IPS-18a (cell line): ENCODE measurements around the gene PRKCG.

ENCODE experiments used
- H3K27ac ChIP-seq: one replicate; pipeline ENCODE4 v1.5.1; 2013; ENCODE audit warnings: low read length
- H3K27me3 ChIP-seq: one replicate; pipeline ENCODE4 v1.6.1; 2013; ENCODE audit warnings: mild to moderate bottlenecking, low read length; ENCODE audit not compliant: control insufficient read depth, insufficient read depth
- H3K36me3 ChIP-seq: one replicate; pipeline ENCODE4 v1.6.1; 2013; ENCODE audit warnings: low read depth, low read length; ENCODE audit not compliant: control insufficient read depth
- H3K4me1 ChIP-seq: one replicate; pipeline ENCODE4 v1.6.1; 2013; ENCODE audit warnings: low read depth, low read length; ENCODE audit not compliant: control insufficient read depth
- H3K4me3 ChIP-seq: one replicate; pipeline ENCODE4 v1.5.1; 2013; ENCODE audit warnings: low read length
- H3K9ac ChIP-seq: one replicate; pipeline ENCODE4 v1.6.1; 2013; ENCODE audit warnings: mild to moderate bottlenecking, low read length, moderate library complexity
- H3K9me3 ChIP-seq: one replicate; pipeline ENCODE4 v1.6.1; 2013; ENCODE audit warnings: low read depth, low read length; ENCODE audit not compliant: control insufficient read depth

PRKCG gene

DNA sequence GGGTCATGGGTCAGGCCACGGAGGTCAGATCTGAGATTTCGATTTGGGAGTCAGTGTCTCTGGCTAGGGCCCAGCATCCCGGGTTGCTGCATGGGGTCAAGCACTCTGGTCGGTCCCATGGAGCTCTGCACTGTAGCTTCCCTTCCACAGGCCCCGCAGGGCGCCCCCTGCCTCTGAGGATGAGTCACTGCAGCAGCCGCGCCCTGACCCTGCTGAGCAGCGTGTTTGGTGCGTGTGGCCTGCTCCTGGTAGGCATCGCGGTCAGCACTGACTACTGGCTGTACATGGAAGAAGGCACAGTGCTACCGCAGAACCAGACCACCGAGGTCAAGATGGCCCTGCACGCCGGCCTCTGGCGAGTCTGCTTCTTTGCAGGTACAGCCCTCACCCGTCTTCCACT lies 30.7 kb downstream of the PRKCG start:
- H3K9ac ChIP-seq = no peak overlapping the region
- H3K9me3 ChIP-seq = no peaks in the 10 kb centered on the region
- no peak overlapping the region for H3K27ac ChIP-seq
- H3K27me3 ChIP-seq = peaks cover 11% of the 10 kb centered on the region
- no peak overlapping the region for H3K4me3 ChIP-seq
- peaks cover 3% of the 10 kb centered on the region for H3K4me1 ChIP-seq
- peaks cover 24% of the 10 kb centered on the region for H3K36me3 ChIP-seq

DNA sequence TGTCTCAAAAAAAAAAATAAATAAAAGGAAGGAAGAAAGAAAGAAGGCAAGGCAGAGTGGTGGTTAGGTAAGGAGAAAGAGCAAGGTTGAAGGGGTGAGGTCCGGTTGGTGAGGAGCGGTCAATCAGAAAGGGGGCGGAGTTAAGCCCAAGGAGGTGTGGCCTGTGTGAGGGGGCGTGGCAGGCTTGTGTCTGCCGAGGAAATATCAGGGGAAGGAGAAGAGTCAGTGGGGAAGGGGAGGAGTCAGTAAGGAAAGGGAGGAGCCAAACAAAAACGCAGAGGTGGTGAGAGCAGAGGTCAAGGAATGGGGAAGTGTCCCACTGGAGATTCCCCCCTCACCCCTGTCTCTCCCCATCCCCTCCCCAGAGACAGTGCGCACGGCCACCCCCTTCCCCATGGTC lies 33.0 kb downstream of the PRKCG start:
- Histone ChIP-seq H3K9ac (no peak overlapping the region), H3K36me3 (peaks cover 37% of the 10 kb centered on the region), H3K9me3 (no peaks in the 10 kb centered on the region), H3K4me3 (no peak overlapping the region), H3K27me3 (peaks cover 7% of the 10 kb centered on the region), H3K4me1 (peaks cover 3% of the 10 kb centered on the region), H3K27ac (no peak overlapping the region)

- Histone ChIP-seq H3K27ac (no peak overlapping the region), H3K9me3 (no peaks in the 10 kb centered on the region), H3K4me3 (no peak overlapping the region), H3K36me3 (peaks cover 37% of the 10 kb centered on the region), H3K27me3 (peaks cover under 1% of the 10 kb centered on the region), H3K4me1 (no peaks in the 10 kb centered on the region), H3K9ac (no peak overlapping the region)
These were observed 34.0 kb downstream of the PRKCG start for GRCh38 chr19:53916004-53916403.

DNA sequence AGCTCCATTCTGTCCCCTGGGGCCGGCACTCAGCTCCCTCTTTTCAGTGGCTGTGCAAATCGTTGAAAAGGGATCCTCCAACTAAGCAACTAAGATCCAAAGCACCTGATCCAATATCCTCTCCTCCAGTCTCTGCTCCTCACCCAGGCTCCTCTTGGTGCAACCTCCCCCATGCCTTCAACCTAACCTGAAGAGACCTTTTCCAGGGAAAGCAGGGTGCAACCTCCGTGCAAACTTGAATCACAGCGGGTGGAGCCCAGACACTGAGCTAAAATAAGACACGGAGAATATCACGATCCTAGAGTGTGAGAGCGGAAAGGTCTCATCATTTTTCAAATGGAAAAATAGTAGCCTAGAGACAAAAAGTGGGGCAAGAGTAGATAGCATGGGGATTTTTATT lies 35.4 kb downstream of the PRKCG start:
- Histone ChIP-seq H3K9me3 (no peaks in the 10 kb centered on the region), H3K27me3 (no peaks in the 10 kb centered on the region), H3K36me3 (peaks cover 37% of the 10 kb centered on the region), H3K27ac (no peak overlapping the region), H3K4me1 (no peaks in the 10 kb centered on the region), H3K9ac (no peak overlapping the region), H3K4me3 (no peak overlapping the region)

- Histone ChIP-seq H3K4me1 (no peaks in the 10 kb centered on the region), H3K4me3 (no peak overlapping the region), H3K27me3 (no peaks in the 10 kb centered on the region), H3K9ac (no peak overlapping the region), H3K36me3 (peaks cover 23% of the 10 kb centered on the region), H3K27ac (no peak overlapping the region), H3K9me3 (no peaks in the 10 kb centered on the region)
These were observed 45.7 kb downstream of the PRKCG start for GRCh38 chr19:53927739-53928138.

DNA sequence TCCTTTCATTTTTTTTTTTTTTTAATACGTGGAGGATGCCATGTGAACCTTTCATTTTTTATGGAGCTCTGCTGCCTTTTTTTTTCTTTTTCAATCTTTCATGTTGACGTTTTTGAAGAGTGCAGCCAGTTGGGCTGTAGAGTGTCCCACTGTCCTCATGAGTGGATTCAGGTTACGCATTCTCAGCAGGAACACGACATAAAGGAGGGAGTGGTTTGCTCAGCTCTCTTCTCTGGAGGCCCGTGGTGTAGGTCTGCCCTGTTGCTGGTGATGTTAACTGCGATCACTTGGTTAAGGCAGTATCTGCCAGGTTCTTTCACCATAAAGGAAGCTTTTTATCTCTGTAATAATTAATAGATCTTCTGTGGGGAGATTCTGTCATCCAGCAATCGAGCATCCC lies 54.0 kb downstream of the PRKCG start:
- Histone ChIP-seq H3K36me3 (peaks cover 5% of the 10 kb centered on the region), H3K27ac (no peak overlapping the region)

GRCh38 chr19:53942001-53942786 lies 60.2 kb downstream of the PRKCG start:
- Histone ChIP-seq H3K9me3 (no peaks in the 10 kb centered on the region), H3K36me3 (no peaks in the 10 kb centered on the region), H3K4me1 (peaks cover 9% of the 10 kb centered on the region), H3K9ac (peak overlapping the region; percentile 80), H3K4me3 (peak overlapping the region; percentile 94), H3K27ac (peak overlapping the region; percentile 72), H3K27me3 (no peaks in the 10 kb centered on the region)

More for the DNA sequence above, 54.0 kb downstream of the PRKCG start:
- no peak overlapping the region for H3K4me3 ChIP-seq
- no peaks in the 10 kb centered on the region for H3K27me3 ChIP-seq
- H3K9ac ChIP-seq = no peak overlapping the region
- no peaks in the 10 kb centered on the region for H3K9me3 ChIP-seq
- H3K4me1 ChIP-seq = peaks cover 4% of the 10 kb centered on the region

DNA sequence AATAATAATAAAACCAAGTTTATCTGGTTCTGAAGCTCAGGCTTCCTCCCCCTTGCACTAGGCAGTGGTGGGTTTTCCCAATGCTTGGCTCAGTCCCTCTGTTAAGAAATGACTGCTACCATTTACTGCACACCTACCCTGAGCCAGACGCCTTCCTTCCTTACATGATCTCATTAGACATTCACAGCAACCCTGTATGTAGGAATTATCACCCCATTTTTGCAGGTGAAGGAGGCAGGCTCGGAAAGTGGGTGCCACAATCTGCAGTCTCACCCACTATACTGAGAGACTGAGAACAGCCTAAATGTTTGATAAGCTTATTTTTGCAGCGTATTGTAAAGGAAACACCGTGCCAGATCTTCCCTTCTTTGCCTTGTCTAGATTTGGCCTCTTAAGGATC lies 62.4 kb downstream of the PRKCG start:
- H3K9me3 ChIP-seq = no peaks in the 10 kb centered on the region
- H3K4me3 ChIP-seq = no peak overlapping the region
- no peak overlapping the region for H3K9ac ChIP-seq
- no peak overlapping the region for H3K27ac ChIP-seq
- no peaks in the 10 kb centered on the region for H3K27me3 ChIP-seq
- H3K4me1 ChIP-seq = peaks cover 13% of the 10 kb centered on the region
- no peaks in the 10 kb centered on the region for H3K36me3 ChIP-seq

DNA sequence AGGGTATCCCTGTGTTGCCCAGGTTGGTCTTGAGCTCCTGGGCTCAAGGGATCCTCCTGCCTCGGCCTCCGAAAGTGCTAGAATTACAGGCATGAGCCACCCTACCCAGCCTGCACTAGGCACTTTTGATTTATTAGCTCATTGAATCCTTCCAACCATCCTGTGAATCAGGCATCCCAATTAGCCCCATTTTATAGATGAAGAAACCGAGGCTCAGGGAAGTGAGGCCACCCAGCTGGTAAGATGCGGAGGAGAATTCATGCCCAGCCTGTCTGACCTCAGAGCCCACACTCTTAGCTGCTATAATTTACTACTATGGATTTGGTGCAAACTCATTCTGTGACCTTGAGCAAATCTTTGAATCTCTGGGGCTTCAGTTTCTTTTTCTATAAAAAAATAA lies 62.9 kb downstream of the PRKCG start:
- Histone ChIP-seq H3K4me3 (peak overlapping the region; percentile 36), H3K4me1 (peaks cover 13% of the 10 kb centered on the region), H3K27ac (no peak overlapping the region), H3K9ac (no peak overlapping the region), H3K9me3 (no peaks in the 10 kb centered on the region), H3K36me3 (no peaks in the 10 kb centered on the region), H3K27me3 (no peaks in the 10 kb centered on the region)

- Histone ChIP-seq H3K4me1 (peaks cover 13% of the 10 kb centered on the region), H3K27ac (no peak overlapping the region), H3K36me3 (no peaks in the 10 kb centered on the region), H3K9me3 (no peaks in the 10 kb centered on the region), H3K9ac (no peak overlapping the region), H3K27me3 (no peaks in the 10 kb centered on the region), H3K4me3 (peak overlapping the region; percentile 36)
These were observed 63.4 kb downstream of the PRKCG start for GRCh38 chr19:53945441-53945840.

GRCh38 chr19:53945998-53946397 lies 64.0 kb downstream of the PRKCG start:
- H3K9me3 ChIP-seq = no peaks in the 10 kb centered on the region
- no peak overlapping the region for H3K27ac ChIP-seq
- H3K36me3 ChIP-seq = no peaks in the 10 kb centered on the region
- peaks cover 13% of the 10 kb centered on the region for H3K4me1 ChIP-seq
- no peak overlapping the region for H3K9ac ChIP-seq
- no peaks in the 10 kb centered on the region for H3K27me3 ChIP-seq
- H3K4me3 ChIP-seq = peak overlapping the region; percentile 36

- Histone ChIP-seq H3K9me3 (no peaks in the 10 kb centered on the region), H3K27me3 (no peaks in the 10 kb centered on the region), H3K9ac (no peak overlapping the region), H3K4me3 (no peak overlapping the region), H3K36me3 (no peaks in the 10 kb centered on the region), H3K4me1 (peaks cover 13% of the 10 kb centered on the region), H3K27ac (no peak overlapping the region)
These were observed 65.6 kb downstream of the PRKCG start for GRCh38 chr19:53947624-53948023.
